Stimulated activated CD4-positive, alpha-beta T cell treated with anti-CD3 and anti-CD28 coated beads, TNF-alpha, amount 100 ng/mL, for 48 hours (primary cell): ENCODE results near the gene YTHDC1.
A peak's percentile ranks its signal among the peaks of the same experiment; 100 is the strongest.
"Not testable (repeated sequence)": the region's sequence is repeated elsewhere in the genome, so short reads cannot be mapped to it uniquely, and the experiment has no call there.

Source experiments
- DNase-seq, 3 donors: peaks; one replicate each; pipeline ENCODE4 v3.0.0-alpha.2; 2020; ENCODE audit warnings: low read depth in 3 of 3

The YTHDC1 gene

DNA sequence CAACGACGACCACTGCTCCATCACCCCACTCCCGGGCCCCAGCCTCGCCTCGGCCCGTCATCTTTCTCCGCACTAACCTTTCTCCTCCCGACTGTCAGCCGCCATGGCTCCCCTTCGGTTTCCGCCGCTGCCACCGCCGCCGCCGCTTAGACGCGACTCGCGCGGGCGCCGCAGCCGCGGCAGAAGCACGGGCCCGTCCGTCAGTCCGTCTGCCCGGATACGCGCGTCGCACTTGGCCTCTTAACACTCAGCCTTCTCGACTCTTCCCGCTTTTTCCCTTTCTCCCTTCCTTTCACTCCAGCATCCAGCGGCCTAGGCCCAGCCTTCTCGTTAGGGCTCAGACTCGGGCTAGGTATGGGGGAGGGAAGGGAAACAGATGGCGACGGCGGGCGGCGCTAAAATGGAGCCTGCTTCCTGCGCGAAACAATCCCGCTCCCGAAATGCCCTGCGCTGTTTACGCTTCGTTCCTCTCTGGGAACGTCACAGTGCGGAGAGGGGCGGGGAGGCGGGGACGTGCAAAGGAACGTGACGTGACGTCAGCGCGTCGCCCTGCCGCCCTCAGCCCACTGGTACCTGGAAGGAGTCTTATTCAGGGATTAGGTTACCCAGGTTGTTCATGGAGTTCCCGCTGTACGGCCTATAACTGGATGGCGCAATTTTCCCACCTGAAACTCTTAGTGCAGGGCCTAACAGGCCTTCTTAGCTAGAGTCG lies at the start of gene YTHDC1:
Gene YTHDC1 (minus strand): TSS at position 442 of the 712 bp plus-strand sequence. CDS start 337 bp downstream, at position 105.
- peak; percentile 89 to 96 (median 91) for DNase-seq

DNA sequence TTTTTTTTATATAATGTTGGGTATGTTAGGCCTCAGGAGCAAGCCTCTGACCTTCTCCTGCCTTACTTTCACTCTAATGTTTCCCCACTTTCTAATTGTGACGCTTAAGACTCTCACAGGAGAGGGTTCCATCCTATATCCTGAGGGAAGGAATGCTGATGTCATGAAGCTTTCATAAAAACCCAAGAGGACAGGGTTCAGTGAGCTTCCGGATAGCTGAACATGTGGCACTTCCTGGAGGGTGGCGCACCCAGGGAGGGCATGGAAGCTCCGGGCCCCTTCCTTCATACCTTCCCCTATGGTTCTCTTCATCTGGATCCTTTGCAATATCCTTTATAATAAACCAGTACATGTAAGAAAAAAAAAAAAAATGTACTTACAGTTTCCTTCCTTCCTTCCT lies 49.4 kb upstream of the YTHDC1 start:
- DNase-seq, result no peak

DNA sequence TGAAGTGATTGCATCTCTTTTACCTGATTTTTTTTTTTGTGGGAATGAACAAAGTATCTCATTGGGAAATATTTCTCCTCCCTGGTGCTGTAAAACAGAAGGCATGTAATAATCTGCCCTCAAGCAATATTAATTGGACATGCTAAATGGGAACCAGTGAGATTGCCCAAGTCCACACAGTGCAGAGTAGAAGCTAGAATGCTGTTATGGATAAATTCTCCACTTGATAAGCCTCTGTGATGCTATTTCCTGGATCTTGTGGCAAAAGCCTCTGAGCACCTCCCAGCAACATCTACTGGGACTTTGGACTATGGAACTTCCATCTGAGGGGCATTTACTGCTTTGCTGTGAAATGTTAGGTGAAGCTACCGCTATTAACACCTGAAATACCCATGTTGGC lies 46.9 kb upstream of the YTHDC1 start:
- no peak for DNase-seq

DNA sequence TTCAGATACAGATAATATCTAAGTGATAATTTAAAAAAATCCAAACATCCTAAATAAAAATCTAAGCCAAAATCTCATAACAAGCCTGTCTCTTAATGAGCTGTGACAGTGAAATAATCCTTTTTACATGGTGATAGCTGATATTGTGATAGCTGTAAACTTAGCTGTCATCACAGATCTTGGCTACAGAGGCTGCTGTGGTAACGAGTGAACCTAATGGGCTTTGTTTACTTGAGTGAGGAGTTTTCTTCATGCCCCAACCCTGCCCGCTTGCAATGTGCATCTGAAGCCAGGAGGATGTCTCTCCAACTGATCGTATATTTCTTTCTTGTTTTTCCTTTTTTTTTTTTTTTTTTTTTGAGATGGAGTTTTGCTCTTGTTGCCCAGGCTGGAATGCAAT lies 41.5 kb upstream of the YTHDC1 start:
- no peak for DNase-seq

DNA sequence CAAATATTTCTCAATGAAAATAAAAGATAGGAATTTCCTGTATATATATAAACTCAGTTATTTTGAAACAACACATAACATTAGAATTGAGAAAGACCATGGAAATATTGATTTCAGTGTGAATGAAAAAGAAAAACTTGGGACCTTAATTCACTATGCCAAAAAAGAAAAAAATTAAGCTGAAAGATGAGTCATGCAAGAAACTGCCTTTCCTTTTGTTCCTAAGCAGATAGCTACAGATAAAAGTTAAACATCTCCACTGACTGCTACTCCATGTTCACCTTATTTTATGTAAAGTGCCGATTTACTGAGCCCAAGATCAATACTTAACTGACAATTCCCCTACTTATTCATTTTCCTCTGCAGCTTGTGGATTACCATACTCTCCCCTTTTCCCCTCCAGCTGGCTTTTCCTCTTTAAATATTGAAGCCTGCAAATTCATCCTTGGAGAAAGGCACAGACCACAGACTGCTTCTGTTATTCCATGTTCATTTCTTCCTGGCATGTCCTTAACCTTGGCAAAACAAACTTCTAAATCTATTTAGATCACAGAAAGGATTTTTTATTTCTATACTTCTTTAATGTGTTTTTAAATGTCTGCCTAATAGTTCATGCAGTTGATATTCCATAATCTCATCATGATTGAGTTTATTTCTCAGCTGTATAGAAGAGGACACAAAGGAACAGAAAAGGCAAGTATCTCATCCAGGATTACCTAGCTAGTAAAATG lies 40.5 kb upstream of the YTHDC1 start:
- no peak for DNase-seq

DNA sequence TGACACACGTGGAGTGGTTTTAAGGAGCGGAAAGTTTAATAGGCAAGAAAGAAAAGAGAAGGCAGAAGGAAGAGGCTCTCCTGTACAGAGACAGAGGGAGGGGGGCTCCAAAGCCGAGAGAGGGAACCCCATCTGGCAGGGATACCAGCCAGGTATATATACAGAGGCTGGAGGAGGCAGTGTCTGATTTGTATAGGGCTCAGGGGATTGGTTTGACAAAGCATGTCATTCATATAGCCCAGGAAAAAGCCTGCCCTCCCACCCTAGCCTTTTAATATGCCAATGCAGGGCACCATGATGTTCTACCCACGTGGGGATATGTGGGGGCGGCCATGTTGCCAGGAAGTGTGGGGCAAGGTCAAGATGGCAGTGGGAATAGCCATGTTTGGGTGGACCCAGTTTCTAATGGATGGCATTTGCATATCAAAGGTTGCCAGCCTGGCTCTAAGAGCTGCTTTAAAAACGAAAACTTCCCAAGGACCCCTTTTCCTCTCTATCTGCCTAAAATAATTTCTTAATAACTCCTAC lies 39.6 kb upstream of the YTHDC1 start:
- not testable (repeated sequence) for DNase-seq

DNA sequence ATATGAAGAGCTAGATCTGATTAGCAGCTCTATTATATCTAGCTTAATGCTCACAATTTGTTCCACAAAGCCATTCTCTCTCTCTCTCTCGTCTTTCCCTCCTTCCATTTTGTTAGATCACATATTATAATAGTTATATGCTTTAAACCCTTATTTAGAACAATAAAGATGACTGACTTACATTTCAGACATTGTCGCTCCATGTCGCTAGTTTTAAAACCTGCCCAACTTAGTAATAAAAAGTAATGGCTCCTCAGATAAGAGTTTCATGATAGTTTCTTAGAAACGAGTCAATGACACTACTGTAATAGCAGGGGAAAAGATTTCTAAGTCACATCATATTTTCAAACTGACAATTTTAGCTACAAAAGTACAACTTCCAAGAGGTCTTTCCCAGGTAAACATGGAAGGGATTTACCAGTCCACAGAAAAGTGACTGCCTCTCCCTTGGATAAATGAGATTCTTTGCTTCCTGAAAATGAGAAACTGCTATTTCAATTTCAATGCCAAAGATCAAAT lies 38.5 kb upstream of the YTHDC1 start:
- DNase-seq, result no peak

DNA sequence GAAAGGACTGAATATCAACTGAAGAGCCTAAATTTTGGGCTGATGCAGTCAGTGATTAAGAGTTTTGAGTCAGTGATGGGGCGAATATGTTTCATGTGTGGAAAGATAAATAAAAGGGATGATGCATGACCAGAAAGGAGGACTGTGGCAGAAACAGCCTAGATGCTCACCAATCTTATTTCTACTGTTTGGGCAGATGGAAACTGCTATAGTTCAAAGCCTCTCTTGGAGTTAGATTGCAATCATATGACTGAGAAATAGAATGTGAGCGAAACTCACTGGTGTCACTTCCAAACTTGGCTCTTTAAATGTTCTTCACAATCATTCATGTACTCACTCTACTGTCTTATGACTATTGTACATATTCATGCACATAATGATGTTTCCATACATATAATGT lies 35.4 kb upstream of the YTHDC1 start:
- DNase-seq, result no peak

DNA sequence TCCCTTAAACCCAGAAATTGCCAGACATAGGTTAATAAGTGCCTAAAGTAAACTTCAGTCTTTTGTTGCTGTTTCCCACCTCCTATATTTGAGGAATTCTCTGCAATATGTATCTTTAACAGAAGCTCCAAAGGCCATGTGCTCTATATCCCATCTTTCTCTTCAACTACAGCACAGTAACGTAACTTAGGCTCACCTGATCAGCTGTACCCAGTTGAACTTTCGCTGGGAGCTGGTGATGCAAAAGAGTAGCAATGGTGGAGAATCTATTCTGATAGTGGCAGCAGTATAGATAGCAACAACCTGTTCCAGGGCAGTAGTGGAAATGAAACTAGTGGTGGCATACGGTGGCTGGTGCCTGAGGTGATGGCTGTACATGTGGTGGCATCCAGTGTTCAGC lies 33.2 kb upstream of the YTHDC1 start:
- DNase-seq, result no peak

DNA sequence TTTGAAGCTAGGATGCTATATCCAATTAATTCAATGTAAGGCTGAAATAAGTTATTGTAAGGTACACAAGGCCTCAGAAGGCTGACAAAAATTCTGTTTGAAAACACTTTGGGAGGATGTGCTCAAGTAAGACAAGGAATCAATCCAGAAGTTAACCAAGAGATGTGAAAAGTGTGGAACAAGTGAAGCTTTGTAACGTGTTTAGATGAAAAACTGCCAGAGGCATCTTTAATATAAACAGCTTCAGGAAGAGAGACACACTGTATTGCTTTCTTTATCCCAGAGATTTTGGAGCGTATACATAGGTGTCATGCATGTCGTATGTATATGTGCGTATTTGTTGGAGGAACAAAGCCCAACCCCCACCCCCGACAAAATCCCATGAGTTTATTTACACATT lies 28.3 kb upstream of the YTHDC1 start:
- DNase-seq, result no peak

DNA sequence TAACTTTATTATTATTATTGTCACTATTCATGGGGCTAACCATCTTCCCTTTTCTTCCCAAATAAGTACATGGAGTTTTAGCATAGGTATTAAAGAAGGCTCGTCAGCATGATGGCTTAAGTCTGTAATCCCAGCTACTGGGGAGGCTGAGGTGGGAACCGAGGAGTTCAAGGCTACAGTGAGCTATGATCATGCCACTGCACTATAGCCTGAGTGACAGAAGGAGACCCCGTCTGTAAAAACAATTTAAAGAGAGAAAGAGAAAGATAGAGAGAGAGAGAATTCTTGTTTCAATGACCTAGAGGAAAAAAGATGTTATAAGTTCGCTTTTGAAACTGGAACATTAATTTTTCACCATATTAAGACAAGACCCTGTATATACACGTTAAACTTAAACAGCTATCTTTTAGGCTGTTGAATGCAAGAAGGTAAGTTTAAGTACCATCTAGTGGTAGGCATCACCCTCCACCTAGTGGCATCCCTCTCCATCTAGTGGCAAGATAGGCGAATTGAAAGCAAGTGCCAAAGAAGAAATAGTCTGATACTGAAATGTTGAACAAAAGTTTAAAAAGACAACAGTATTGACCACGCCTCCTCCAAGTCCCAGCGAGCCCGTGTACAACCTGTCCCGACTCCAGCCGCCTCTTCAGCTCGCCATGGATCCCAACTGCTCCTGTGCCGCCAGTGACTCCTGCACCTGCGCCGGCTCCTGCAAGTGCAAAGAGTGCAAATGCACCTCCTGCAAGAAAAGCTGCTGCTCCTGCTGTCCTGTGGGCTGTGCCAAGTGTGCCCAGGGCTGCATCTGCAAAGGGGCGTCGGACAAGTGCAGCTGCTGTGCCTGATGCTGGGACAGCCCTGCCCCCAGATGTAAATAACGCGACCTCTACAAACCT lies 26.0 kb upstream of the YTHDC1 start:
- DNase-seq, result peak in 1 of 3 donors; percentile 8

DNA sequence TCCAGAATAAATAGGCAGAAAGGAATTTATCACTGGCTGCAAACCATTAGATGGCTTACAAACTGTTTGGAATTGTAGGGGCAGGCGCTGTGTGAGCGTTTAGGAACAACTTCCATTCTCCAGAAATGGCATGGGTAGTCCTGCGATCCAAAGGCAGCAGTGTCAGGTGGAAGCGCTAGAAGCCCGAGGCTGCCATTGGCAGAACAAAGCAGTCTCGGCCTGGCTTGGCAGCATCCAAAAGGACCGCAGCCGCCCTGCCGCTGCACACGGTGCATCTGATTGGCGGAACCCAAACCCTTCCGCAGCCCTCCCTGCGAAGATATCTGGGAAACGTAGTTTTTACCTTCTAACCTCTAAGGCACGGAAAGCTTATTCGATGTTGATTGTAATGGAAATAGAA lies 23.6 kb upstream of the YTHDC1 start:
- peak in 2 of 3 donors; percentile 21 to 42 for DNase-seq

DNA sequence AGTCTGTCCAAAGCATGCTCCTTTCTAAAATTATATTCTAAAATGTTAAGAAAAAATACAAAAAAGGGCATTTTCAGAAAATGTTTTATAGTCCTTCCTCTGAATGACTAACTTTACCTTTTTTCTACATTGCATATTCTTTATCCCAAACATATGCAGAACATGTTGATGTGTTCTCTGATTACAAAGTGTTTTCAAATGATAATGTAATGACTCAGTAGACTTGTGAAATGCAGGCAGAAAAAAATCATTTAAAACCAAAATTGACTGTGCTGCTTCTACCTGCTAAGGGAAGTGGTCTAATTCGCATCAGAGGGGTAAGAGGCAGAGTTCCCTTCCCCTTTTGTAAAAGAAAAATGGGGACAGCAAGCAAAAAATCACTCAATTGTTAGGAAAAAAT lies 22.7 kb upstream of the YTHDC1 start:
- DNase-seq, result no peak

DNA sequence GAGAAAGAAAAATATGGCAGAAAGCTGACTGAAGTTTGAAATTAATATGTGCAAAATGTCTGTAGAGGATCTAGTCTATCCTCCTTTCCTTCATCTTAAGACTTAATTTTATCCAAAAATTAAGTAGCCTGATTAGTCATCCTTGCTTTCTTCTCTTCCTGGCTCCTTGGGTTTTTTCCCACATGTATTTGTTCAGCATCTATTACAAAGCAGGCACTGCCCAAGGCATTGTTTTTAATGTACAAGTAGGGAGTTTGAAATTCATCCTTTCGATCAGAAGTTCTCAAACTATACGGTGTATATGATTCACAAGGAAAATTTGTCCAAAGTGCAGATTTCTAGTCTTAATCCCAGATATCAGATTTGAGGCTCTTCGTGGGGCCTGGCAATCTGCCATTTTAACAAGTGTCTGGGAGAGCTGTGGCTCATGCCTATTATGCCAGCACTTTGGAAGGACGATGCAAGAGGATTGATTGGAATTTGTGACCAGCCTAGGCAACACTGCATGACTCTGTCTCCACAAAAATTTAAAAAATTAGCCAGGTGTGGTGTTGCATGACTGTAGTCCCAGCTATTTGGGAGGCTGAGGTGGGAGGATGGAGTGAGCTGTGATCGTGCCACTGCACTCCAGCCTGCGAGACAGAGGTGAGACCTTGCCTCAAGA lies 19.4 kb upstream of the YTHDC1 start:
- no peak for DNase-seq

DNA sequence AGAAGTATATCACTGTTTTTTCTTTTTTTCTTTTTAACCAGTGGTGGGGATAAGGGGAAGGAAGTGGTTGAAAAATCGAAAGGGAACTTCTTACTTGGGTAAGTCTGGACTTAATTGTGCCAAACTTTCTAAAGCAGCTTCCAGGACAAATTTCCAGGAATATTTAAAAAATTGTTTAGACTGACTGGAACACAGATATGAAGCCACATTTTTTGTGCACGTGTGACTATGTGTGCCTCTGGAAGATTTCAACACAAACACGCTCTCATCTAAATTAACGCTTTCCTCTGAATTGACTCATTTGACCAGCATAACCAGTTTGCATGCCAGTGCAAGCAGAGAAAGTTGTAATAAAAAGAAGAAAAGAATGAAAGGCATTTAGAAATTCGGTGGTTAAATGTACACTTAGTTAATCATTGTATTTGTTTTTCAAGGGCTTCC lies 18.8 kb upstream of the YTHDC1 start:
- no peak for DNase-seq

DNA sequence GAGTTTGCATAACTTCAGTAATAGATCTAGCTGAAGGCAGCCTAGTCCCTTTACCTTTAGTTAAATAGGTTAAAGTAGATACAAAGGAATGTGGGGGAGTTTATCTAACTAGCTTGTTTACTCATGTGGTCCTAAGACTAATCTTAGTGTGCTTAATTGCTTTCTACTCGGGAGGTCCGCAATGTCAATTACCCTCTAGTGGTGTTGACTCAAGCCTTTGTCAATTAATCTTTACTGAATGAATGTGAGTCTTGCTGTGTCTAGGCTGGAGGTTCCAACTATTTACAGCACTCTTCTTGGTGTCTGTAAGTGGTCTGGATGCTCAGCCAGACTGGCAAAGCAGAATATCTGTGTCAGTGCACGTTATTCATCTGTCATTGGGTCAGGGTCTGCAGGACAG lies 17.9 kb upstream of the YTHDC1 start:
- DNase-seq, result no peak

DNA sequence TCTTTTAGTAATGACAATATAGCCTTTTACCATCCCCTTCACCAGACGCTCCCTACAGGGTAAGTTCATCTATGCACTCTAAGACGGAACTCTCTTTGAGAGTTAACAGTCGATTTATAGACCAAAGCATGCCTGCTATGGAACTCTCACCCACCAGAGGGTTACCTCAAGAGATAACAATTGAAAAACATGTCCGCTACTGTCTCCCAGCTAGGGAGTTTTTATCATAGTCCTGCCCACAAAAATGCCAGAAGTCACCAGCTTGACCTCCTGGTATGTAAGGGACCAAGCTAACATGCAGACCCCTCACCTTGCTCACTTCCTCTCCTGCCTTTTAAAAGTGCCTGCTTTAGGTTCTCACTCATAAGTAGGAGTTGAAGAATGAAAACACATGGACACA lies 16.7 kb upstream of the YTHDC1 start:
- DNase-seq, result no peak

DNA sequence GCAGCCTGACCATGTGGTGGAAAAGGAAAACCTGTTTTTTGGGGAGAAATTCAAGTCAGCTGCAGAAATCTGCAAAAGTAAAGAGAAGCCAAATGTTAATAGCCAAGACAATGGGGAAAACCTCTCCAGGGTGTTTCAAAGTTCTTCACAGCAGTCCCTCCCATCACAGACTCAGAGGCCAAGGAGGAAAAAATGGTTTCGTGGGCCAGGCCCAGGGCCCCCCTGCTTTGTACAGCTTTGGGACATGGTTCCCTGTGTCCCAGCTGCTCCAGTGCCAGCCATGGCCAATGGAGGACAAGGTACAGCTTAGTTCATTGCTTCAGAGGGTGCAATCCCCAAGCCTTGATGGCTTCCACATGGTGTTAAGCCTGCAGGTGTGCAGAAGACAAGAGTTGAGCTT lies 15.2 kb upstream of the YTHDC1 start:
- DNase-seq, result no peak

DNA sequence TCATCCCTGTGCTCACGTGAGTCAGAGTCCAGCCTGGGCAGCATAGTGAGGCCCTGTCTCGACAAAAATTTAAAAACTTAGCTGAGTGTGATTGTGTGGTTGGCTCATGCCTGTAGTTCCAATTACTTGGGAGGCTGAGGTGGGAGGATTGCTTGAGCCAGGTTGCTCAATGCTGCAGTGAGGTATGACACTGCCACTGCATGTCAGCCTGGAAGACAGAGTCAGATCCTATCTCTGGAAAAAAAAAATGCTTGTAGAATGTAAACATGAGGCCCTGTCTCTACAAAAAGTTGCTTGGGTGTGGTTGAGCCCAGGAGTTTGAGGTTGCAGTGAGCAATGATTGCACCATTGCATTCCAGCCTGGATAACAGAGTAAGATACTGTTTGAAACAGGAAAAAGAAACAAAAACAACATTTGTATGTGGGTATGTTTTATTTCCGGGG lies 11.3 kb upstream of the YTHDC1 start:
- DNase-seq, result no peak

DNA sequence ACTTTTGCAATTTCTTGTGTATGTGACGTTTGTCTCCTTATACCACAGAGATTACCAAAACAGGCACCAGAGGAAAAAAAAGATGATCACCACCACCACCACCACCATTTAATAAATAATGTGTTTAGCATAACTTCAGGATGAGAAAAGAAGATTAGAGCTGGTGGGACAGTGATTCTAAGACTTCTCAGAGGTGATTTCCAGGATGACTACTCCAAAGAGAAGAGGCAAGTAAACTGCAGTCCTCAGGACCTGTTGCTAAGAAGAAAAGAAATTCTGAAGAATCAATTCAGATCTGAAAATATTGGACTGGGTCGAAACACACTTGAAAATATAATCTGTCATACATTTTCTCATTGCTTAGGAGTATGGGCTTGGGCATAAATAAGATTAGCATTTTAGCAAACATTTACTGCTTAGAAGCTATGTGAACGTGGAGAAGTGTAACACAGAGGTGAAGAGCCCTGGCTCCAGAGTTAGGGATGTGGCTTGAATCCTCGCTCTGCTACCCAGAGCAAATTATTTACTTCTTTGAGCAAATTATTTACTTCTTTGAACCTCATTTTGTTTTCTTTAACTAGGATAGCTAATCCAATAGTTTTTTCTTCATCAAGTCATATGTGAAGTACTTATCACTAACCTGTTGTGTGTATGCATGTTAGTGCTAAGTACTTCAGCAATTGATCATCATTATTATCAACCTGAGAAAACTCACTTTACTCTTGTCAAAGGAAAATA lies 10.5 kb upstream of the YTHDC1 start:
- no peak for DNase-seq

DNA sequence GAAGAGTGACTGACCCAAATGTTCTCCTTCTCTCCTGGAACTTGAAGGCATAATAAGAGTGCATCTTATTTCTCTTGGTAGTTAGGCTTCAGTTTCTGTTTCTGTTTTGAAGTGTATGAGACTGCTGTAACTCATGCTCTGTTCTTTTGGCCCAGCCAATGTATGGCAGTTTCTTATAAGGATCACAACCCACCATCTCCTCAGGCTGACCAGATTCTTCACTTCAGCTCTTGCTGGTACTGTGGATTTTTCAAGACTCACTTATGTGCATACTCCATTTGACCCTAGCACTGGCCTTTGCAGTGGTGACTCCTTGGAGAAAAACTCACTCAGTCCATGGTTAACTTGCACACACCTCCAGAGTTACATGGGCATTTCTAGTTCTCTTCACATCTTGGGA lies 9.6 kb upstream of the YTHDC1 start:
- DNase-seq, result no peak
